ENCODE measurements around the gene MYO1F. TPM values are rescaled to one million over a fixed set of nuclear protein-coding genes. Genes with fewer than 3 reads are reported as not detected.
A peak's percentile ranks its signal among the peaks of the same experiment; 100 is the strongest.
"Not testable (repeated sequence)": the region's sequence is repeated elsewhere in the genome, so short reads cannot be mapped to it uniquely, and the experiment has no call there.

MYO1F gene
- total RNA-seq, 2 donors from 2014 or later, result 270 to 305 TPM

DNA sequence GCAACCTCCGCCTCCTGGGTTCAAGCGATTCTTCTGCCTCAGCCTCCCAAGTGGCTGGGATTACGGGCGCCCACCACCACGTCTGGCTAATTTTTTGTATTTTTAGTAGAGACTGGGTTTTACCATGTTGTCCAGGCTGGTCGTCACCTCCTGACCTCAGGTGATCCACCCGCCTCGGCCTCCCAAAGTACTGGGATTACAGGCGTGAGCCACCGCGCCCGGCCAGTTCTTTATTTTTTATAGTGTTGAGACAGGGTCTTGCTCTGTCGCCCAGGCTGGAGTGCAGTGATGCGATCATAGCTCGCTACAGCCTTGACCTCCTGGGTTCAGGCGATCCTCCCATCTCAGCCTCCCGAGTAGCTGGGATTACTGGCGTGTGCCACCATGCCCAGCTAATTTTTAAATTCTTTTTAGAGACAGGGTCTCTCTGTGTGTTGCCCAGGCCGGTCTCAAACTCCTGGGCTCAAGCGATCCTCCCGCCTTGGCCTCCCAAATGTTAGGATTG is 62.7 kb downstream of the MYO1F start:
- DNase-seq; H3K36me3 Mint-ChIP-seq (ENCODE audit: low read depth); ATAC-seq; H3K9me3 ChIP-seq (ENCODE audit: control insufficient read depth, low read length, poor library complexity, severe bottlenecking); H3K27me3 Mint-ChIP-seq: not testable (repeated sequence)
- peak overlapping the region; percentile 83 for H3K4me3 Mint-ChIP-seq
- H3K27ac Mint-ChIP-seq, result peak overlapping the region; percentile 99
- peaks cover 41% of the 10 kb centered on the region for H3K4me1 Mint-ChIP-seq

- Mint-ChIP-seq H3K4me1 (peaks cover 39% of the 10 kb centered on the region), H3K4me3 (peak within 1 kb of the TSS; percentile 83), H3K27me3 (no peaks in the 10 kb centered on the region), H3K27ac (peak within 1 kb of the TSS; percentile 99), H3K36me3 (ENCODE audit: low read depth) (peaks cover 2% of the 10 kb centered on the region)
- ATAC-seq (peak; percentile 83), DNase-seq (peak; percentile 94 to 98 (median 95))
- H3K9me3 ChIP-seq (ENCODE audit: control insufficient read depth, low read length, poor library complexity, severe bottlenecking), result no peaks in the 10 kb centered on the region
Measured at GRCh38 chr19:8513687-8514504, 63.3 kb downstream of the MYO1F start, which contains the start of gene ZNF414. Gene ZNF414 (minus strand): TSS chr19:8514167. CDS start chr19:8514046, 121 bp downstream.

GRCh38 chr19:8513036-8513686 is 64.1 kb downstream of the MYO1F start:
- H3K27ac Mint-ChIP-seq, result peak overlapping the region; percentile 99
- DNase-seq (no peak), ATAC-seq (no peak)
- H3K36me3 Mint-ChIP-seq (ENCODE audit: low read depth), result peaks cover 2% of the 10 kb centered on the region
- H3K9me3 ChIP-seq (ENCODE audit: control insufficient read depth, low read length, poor library complexity, severe bottlenecking), result no peaks in the 10 kb centered on the region
- peak overlapping the region; percentile 83 for H3K4me3 Mint-ChIP-seq
- H3K4me1 Mint-ChIP-seq, result peaks cover 33% of the 10 kb centered on the region
- no peaks in the 10 kb centered on the region for H3K27me3 Mint-ChIP-seq

DNA sequence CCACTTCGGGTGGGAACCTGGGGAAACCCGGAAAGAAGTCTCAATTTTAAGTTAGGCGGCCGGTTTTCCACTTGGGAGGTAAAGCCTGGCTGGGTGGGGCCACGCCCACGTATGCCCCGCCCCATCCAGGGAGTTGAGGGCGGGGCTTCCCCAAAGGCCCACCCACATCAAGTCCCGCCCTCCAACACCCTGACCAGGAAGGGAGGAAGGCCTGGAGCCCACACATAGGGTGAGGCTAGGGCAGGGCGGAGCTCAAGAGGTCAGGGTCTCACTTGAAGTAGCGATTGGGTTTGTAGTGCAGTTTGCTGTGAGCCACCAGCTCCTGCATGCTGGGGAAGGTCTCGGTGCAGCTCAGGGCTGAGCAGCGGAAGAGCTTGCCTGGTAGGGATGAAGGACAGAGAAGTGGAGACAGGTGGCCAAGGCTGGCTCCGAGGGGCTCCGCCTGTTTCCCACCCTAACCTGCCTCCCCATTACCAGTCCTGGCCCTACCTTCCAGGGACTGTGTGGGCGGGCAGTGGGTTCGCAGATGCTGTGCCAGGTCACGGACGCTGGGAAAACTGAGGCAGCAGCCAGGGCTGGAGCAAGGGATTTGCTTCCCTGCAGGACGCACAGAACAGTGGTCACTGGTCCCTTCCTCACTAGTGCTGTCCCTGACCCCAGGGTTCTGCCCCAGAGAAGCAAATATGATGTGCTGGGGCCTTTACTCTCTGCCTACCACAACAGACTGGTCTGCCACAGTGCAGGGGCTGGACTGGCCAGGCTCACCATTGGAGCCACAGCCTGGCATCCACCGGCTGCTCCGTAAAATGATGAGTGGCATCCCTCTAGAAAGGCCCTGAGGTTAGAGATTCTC is 64.9 kb downstream of the MYO1F start:
- Mint-ChIP-seq H3K27me3 (no peaks in the 10 kb centered on the region), H3K4me1 (peaks cover 27% of the 10 kb centered on the region), H3K4me3 (no peak overlapping the region), H3K27ac (no peak overlapping the region), H3K36me3 (ENCODE audit: low read depth) (no peaks in the 10 kb centered on the region)
- DNase-seq (no peak), ATAC-seq (no peak)
- no peaks in the 10 kb centered on the region for H3K9me3 ChIP-seq (ENCODE audit: control insufficient read depth, low read length, poor library complexity, severe bottlenecking)

DNA sequence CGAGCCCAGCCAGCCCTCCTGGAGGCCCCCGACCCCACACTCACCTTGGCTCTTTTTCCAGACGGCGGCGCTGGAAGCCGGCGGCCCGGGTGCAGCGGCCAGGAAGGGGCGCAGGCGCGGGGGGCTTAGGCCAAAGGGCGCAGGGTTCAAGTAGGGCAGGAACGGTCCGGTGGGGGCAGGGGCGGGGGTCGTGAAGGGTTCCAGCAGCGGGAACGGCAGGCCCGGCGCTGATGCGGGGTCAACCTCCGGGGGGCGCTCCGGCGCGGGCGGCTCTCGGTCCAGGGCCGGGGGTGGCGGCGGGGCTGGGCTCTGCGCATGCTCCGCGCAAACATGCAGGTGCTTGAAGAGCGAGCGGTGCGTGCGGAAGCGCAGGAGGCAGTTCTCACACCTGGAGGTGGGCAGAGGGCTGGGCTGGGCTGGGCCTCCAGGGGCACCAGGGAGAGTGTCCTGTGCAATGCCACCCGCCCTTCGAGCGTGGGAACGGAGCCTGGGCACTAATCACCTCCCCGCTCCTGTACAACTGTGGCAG is 65.6 kb downstream of the MYO1F start:
- H3K36me3 Mint-ChIP-seq (ENCODE audit: low read depth), result no peaks in the 10 kb centered on the region
- H3K9me3 ChIP-seq (ENCODE audit: control insufficient read depth, low read length, poor library complexity, severe bottlenecking), result no peaks in the 10 kb centered on the region
- ATAC-seq (no peak), DNase-seq (no peak)
- H3K4me3 Mint-ChIP-seq, result no peak overlapping the region
- H3K27me3 Mint-ChIP-seq, result no peaks in the 10 kb centered on the region
- peaks cover 26% of the 10 kb centered on the region for H3K4me1 Mint-ChIP-seq
- no peak overlapping the region for H3K27ac Mint-ChIP-seq

GRCh38 chr19:8510589-8511115 is 66.6 kb downstream of the MYO1F start:
- H3K27ac Mint-ChIP-seq, result no peak overlapping the region
- H3K4me3 Mint-ChIP-seq, result no peak overlapping the region
- no peak for DNase-seq
- no peaks in the 10 kb centered on the region for H3K9me3 ChIP-seq (ENCODE audit: control insufficient read depth, low read length, poor library complexity, severe bottlenecking)
- peaks cover 26% of the 10 kb centered on the region for H3K4me1 Mint-ChIP-seq
- H3K27me3 Mint-ChIP-seq, result no peaks in the 10 kb centered on the region
- no peaks in the 10 kb centered on the region for H3K36me3 Mint-ChIP-seq (ENCODE audit: low read depth)
- no peak for ATAC-seq

DNA sequence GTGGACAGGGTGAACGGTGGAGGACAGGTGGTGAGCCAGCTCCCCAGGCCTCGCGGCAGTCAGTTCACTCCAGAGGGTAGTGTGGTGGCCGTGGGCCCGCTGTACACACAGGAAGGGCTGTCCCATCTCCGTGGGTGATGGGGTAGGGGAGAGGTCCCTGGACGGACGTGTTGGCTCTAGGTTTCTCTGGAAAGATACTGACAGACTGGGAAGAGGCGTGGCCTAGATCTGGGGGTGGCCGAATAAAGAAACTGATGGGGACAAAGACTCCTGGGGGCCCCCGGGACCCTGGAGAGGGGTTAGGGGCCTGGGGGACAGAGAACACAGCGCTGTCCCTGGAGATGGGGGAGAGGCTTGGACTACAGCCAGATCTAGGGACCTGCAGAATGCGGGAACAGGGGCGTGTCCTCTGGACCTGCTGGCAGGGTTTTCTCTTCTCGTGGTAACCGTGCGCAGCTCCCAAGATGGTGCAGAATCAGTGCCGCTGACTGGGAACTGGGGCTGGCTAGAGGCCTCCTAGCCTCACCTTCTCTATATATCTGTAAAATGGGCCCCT is 70.8 kb downstream of the MYO1F start:
- Mint-ChIP-seq H3K4me1 (peaks cover 9% of the 10 kb centered on the region), H3K36me3 (ENCODE audit: low read depth) (no peaks in the 10 kb centered on the region), H3K27me3 (no peaks in the 10 kb centered on the region), H3K27ac (no peak overlapping the region), H3K4me3 (peak overlapping the region; percentile 93)
- ATAC-seq, result no peak
- no peak for DNase-seq
- H3K9me3 ChIP-seq (ENCODE audit: control insufficient read depth, low read length, poor library complexity, severe bottlenecking), result no peaks in the 10 kb centered on the region

GRCh38 chr19:8505680-8506401 is 71.4 kb downstream of the MYO1F start:
- ATAC-seq, result peak; percentile 81
- Mint-ChIP-seq H3K4me3 (peak overlapping the region; percentile 93), H3K36me3 (ENCODE audit: low read depth) (no peaks in the 10 kb centered on the region), H3K27ac (peak overlapping the region; percentile 47), H3K4me1 (peaks cover 9% of the 10 kb centered on the region), H3K27me3 (no peaks in the 10 kb centered on the region)
- H3K9me3 ChIP-seq (ENCODE audit: control insufficient read depth, low read length, poor library complexity, severe bottlenecking), result no peaks in the 10 kb centered on the region
- DNase-seq, result peak; percentile 51 to 62 (median 61)

DNA sequence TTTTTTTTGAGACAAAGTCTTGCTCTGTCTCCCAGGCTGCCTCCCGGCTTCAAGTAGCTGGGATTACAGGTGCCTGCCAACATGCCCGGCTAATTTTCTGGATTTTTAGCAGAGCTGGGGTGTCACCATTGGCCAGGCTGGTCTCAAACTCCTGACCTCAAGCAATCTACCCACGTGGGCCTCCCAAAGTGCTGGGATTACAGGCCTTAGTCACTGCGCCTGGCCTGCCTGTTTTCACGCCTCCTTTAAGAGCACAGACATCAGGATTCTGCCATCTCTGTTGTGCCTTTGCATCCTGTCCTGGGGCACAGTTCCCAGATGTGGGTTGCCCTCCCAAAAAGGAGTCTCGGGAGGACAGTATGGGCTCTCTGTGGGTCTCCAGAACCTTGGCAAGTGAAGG is 72.3 kb downstream of the MYO1F start:
- peak overlapping the region; percentile 84 for H3K4me3 Mint-ChIP-seq
- H3K36me3 Mint-ChIP-seq (ENCODE audit: low read depth), result no peaks in the 10 kb centered on the region
- H3K27ac Mint-ChIP-seq, result no peak overlapping the region
- ATAC-seq (no peak), DNase-seq (no peak)
- H3K4me1 Mint-ChIP-seq, result peaks cover 16% of the 10 kb centered on the region
- H3K27me3 Mint-ChIP-seq, result no peaks in the 10 kb centered on the region
- no peaks in the 10 kb centered on the region for H3K9me3 ChIP-seq (ENCODE audit: control insufficient read depth, low read length, poor library complexity, severe bottlenecking)

DNA sequence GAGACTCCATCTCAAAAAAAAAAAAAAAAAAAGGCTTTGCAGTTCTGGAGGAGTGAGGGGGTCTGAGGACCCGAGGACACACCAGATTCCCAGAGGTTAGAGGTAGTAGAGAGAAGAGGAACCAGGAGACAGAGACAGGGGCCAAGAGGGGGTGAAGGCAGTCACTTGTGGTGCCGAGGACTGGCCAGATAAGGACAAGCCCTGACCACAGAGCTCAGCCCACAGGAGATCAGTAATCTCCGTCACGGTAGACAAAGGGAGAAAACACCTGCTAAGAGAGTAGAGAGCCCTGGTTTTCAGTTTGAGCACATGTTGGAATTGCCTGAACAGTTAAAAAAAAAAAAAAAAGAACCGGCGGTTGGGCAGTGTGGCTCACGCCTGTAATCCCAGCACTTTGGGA is 73.1 kb downstream of the MYO1F start:
- H3K27ac Mint-ChIP-seq, result no peak overlapping the region
- ATAC-seq, result no peak

DNA sequence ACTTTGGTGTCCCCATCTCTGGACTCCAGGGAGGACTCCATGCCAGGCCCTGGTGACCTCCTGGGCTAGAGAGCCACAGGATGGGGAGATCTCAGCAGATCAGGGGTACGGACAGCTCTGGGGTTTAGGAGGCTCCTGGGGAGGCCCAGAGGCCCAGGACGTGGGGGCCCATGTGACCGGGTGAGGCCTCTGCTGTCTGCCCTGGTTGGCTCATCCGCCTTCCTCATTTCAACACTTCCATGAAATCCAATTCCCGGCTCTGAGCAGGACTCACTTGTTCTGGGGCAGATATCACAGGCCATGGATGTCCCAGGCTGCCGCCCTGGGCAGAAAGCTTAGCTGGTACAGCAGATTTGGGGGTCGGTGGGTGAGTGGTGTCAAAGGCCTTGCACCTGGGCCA is 73.7 kb downstream of the MYO1F start:
- H3K9me3 ChIP-seq (ENCODE audit: control insufficient read depth, low read length, poor library complexity, severe bottlenecking), result no peaks in the 10 kb centered on the region
- H3K27ac Mint-ChIP-seq, result peak overlapping the region; percentile 8
- H3K4me1 Mint-ChIP-seq, result peaks cover 16% of the 10 kb centered on the region
- DNase-seq (no peak), ATAC-seq (no peak)
- H3K36me3 Mint-ChIP-seq (ENCODE audit: low read depth), result no peaks in the 10 kb centered on the region
- no peak overlapping the region for H3K4me3 Mint-ChIP-seq
- no peaks in the 10 kb centered on the region for H3K27me3 Mint-ChIP-seq

More for the DNA sequence above, 73.1 kb downstream of the MYO1F start:
- H3K36me3 Mint-ChIP-seq (ENCODE audit: low read depth), result no peaks in the 10 kb centered on the region
- no peak for DNase-seq
- H3K27me3 Mint-ChIP-seq, result no peaks in the 10 kb centered on the region
- no peaks in the 10 kb centered on the region for H3K9me3 ChIP-seq (ENCODE audit: control insufficient read depth, low read length, poor library complexity, severe bottlenecking)
- H3K4me3 Mint-ChIP-seq, result peak overlapping the region; percentile 41
- H3K4me1 Mint-ChIP-seq, result peaks cover 16% of the 10 kb centered on the region

- Mint-ChIP-seq H3K4me3 (no peak overlapping the region), H3K27me3 (no peaks in the 10 kb centered on the region), H3K4me1 (peaks cover 16% of the 10 kb centered on the region), H3K36me3 (ENCODE audit: low read depth) (no peaks in the 10 kb centered on the region), H3K27ac (no peak overlapping the region)
- H3K9me3 ChIP-seq (ENCODE audit: control insufficient read depth, low read length, poor library complexity, severe bottlenecking), result no peaks in the 10 kb centered on the region
- no peak for ATAC-seq
- no peak for DNase-seq
Measured at GRCh38 chr19:8501981-8502380, 75.3 kb downstream of the MYO1F start.

Measured in T-helper 17 cell (primary cell).